DOHH2 (cell line): ENCODE measurements around the gene PTPN14.

Experiments
- H3F3A ChIP-seq: fragments of 200-600 bp; sonication (generic), shearing (Covaris generic); 2 replicates; pipeline ENCODE4 v1.6.0; 2016; ENCODE audit warnings: antibody characterized with exemption, mild to moderate bottlenecking; ENCODE audit not compliant: control insufficient read depth, insufficient read depth
- H3K27ac ChIP-seq: fragments of 200-600 bp; sonication (generic); 2 replicates; pipeline ENCODE4 v1.5.1; 2014; ENCODE audit warnings: low read depth, mild to moderate bottlenecking, low read length, moderate library complexity
- H3K27me3 ChIP-seq: fragments of 200-600 bp; sonication (generic); 2 replicates; pipeline ENCODE4 v1.6.1; 2014; ENCODE audit warnings: mild to moderate bottlenecking, low read length, mixed read lengths; ENCODE audit not compliant: control insufficient read depth
- H3K36me3 ChIP-seq: fragments of 200-600 bp; sonication (generic); 2 replicates; pipeline ENCODE4 v1.6.1; 2014; ENCODE audit warnings: mild to moderate bottlenecking, low read length, moderate library complexity, mixed read lengths; ENCODE audit not compliant: control insufficient read depth
- H3K4me1 ChIP-seq: fragments of 200-600 bp; sonication (generic); 2 replicates; pipeline ENCODE4 v1.6.1; 2014; ENCODE audit warnings: mild to moderate bottlenecking, low read length, mixed read lengths; ENCODE audit not compliant: control insufficient read depth
- H3K4me2 ChIP-seq: fragments of 200-600 bp; sonication (generic); 2 replicates; pipeline ENCODE4 v1.6.0; 2014; ENCODE audit warnings: mild to moderate bottlenecking, low read length, moderate library complexity
- H3K4me3 ChIP-seq: fragments of 200-600 bp; sonication (generic); 2 replicates; pipeline ENCODE4 v1.5.1; 2014; ENCODE audit warnings: mild to moderate bottlenecking, low read length, mixed read lengths
- H3K79me2 ChIP-seq: fragments of 200-600 bp; sonication (generic); 2 replicates; pipeline ENCODE4 v1.6.1; 2014; ENCODE audit warnings: mild to moderate bottlenecking, low read length, mixed read lengths; ENCODE audit not compliant: control insufficient read depth
- H3K9me2 ChIP-seq: fragments of 200-600 bp; sonication (generic); replicated peaks from 2 replicates; pipeline ENCODE4 v1.6.1; 2014; ENCODE audit warnings: mild to moderate bottlenecking, low read length, mixed read lengths; ENCODE audit not compliant: control insufficient read depth
- H3K9me3 ChIP-seq: fragments of 200-600 bp; sonication (generic); 2 replicates; pipeline ENCODE4 v1.6.1; 2014; ENCODE audit warnings: antibody characterized with exemption, low read length, mixed read lengths; ENCODE audit not compliant: control insufficient read depth, insufficient read depth
- H4K20me1 ChIP-seq: fragments of 200-600 bp; sonication (generic); 2 replicates; pipeline ENCODE4 v1.6.0; 2014; ENCODE audit warnings: low read depth, mild to moderate bottlenecking, antibody characterized with exemption, low read length, moderate library complexity; ENCODE audit not compliant: control insufficient read depth, insufficient read depth
- CTCF ChIP-seq: fragments of 200-600 bp; sonication (generic); IDR thresholded peaks from one replicate; pipeline ENCODE4 v1.5.1; 2014; ENCODE audit warnings: antibody characterized with exemption, mild to moderate bottlenecking, low read depth, low read length; ENCODE audit not compliant: poor library complexity, severe bottlenecking
- EZH2phosphoT487 ChIP-seq: fragments of 200-600 bp; sonication (generic); IDR thresholded peaks from 2 replicates; pipeline ENCODE4 v1.6.1; 2017; ENCODE audit warnings: borderline replicate concordance, mild to moderate bottlenecking, antibody characterized with exemption, low read length, moderate library complexity, mixed read lengths

Gene PTPN14

GRCh38 chr1:214418391-214418790 is 133.0 kb downstream of the PTPN14 start:
- H3F3A ChIP-seq = no peaks in the 10 kb centered on the region

GRCh38 chr1:214417545-214418210 is 133.7 kb downstream of the PTPN14 start:
- Histone ChIP-seq H3K4me1 (no peaks in the 10 kb centered on the region), H3K27me3 (peaks cover 3% of the 10 kb centered on the region; the same call in 1 of the 2 replicates), H3F3A (no peaks in the 10 kb centered on the region), H3K36me3 (no peaks in the 10 kb centered on the region), H4K20me1 (no peaks in the 10 kb centered on the region), H3K27ac (no peak overlapping the region), H3K4me2 (no peak overlapping the region), H3K9me2 (no peaks in the 10 kb centered on the region), H3K4me3 (no peak overlapping the region), H3K9me3 (no peaks in the 10 kb centered on the region), H3K79me2 (no peaks in the 10 kb centered on the region)
- TF ChIP-seq CTCF (no peak), EZH2phosphoT487 (no peak)

More at GRCh38 chr1:214418391-214418790, 133.0 kb downstream of the PTPN14 start:
- no peak overlapping the region for H3K4me2 ChIP-seq
- no peaks in the 10 kb centered on the region for H3K36me3 ChIP-seq
- peaks cover 3% of the 10 kb centered on the region; the same call in 1 of the 2 replicates for H3K27me3 ChIP-seq
- H3K4me1 ChIP-seq = no peaks in the 10 kb centered on the region
- H3K9me2 ChIP-seq = no peaks in the 10 kb centered on the region
- H3K9me3 ChIP-seq = no peaks in the 10 kb centered on the region
- TF ChIP-seq CTCF (no peak), EZH2phosphoT487 (no peak)
- no peaks in the 10 kb centered on the region for H4K20me1 ChIP-seq
- no peaks in the 10 kb centered on the region for H3K79me2 ChIP-seq
- H3K27ac ChIP-seq = no peak overlapping the region
- no peak overlapping the region for H3K4me3 ChIP-seq

GRCh38 chr1:214416858-214417257 is 134.5 kb downstream of the PTPN14 start:
- Histone ChIP-seq H3K27me3 (peaks cover 3% of the 10 kb centered on the region; the same call in 1 of the 2 replicates), H3K36me3 (no peaks in the 10 kb centered on the region), H3K27ac (no peak overlapping the region), H3K4me3 (no peak overlapping the region), H3K9me3 (no peaks in the 10 kb centered on the region), H3K4me1 (no peaks in the 10 kb centered on the region), H3F3A (no peaks in the 10 kb centered on the region), H4K20me1 (no peaks in the 10 kb centered on the region), H3K9me2 (no peaks in the 10 kb centered on the region), H3K79me2 (no peaks in the 10 kb centered on the region), H3K4me2 (no peak overlapping the region)
- TF ChIP-seq EZH2phosphoT487 (no peak), CTCF (no peak)
